Measurements from ENCODE around the gene AQP5. TPM values are rescaled to one million over a fixed set of nuclear protein-coding genes. Genes with fewer than 3 reads are reported as not detected.

AQP5 gene
- total and polyA plus RNA-seq, 2 of the 8 experiments (the other 6 are each of a cell fraction or from before 2014, with no cell fraction given) = 2.5 to 3.2 TPM

DNA sequence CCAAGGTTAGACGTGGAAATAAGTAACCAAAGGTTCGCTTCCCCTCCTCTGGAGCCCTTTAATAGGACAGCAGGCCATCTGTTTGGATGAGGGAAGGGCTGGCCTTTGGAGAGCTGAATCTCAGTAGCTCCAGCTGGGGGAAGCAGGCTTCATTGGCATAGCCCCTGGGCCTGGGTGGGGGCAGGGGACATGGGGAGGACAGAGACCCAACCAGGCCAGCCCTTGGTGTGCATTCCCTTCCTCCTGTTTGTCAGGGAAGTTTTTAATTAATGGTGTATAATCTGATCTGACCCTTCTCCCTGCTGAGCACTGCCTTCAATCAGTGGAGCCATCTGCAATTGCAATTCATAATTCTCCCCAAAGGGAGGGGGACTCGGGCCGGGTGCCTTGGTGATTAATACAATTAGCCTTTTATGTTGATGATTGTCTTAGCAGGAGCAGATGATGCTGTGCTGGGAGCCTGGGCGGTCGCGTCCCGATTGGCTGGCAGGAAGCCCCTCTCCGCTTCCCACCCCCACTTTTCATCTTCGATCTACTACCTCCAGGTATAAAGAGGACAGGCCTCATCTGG, 17.4 kb downstream of the AQP5 start (continued):
- no peak for TF ChIP-seq HDAC2 (IDR thresholded peaks at IDR 0.05; ENCODE audit: borderline replicate concordance in 1 of 2, low read depth in 2 of 2, low read length in 2 of 2)
- TF ChIP-seq TAF7 (optimal IDR thresholded peaks at IDR 0.05; ENCODE audit: borderline replicate concordance, low read depth, low read length) = no peak
- TF ChIP-seq RXRA (IDR thresholded peaks at IDR 0.05; ENCODE audit: insufficient read depth, low read depth, low read length) = no peak

All from H1 (cell line).